Endothelial cell of umbilical vein (primary cell): Measurements from ENCODE around the gene ETF1. TPM values are rescaled to one million over a fixed set of nuclear protein-coding genes. Genes with fewer than 3 reads are reported as not detected.

ENCODE experiments used
- BruUV-seq: library from RNA; stranded (reverse); fragments of 400-500 nt; replicated peaks from 2 replicates; lab custom pipeline; 2021; lab: Mats Ljungman, UMichigan
- CTCF ChIA-PET: fragments of 300-600, 350-600 bp; sonication (Branson Sonifier 250); formaldehyde crosslinking; loops from one replicate; lab custom pipeline; 2021; ENCODE audit warnings: antibody characterized with exemption, inconsistent platforms; lab: Charles Lee
- POLR2A ChIA-PET: fragments of 300-600, 350-600 bp; sonication (Branson Sonifier 250); formaldehyde crosslinking; loops from one replicate; lab custom pipeline; 2021; ENCODE audit warnings: antibody characterized with exemption, inconsistent platforms; lab: Charles Lee
- DNase-seq: peaks from one replicate; pipeline ENCODE4 v3.0.0-alpha.2; 2011; ENCODE audit warnings: low read depth, low spot score
- FAIRE-seq: peaks from 2 replicates; lab custom pipeline; 2011; peaks lifted over from hg19 to GRCh38; lab: Jason Lieb, UNC
- H2AFZ ChIP-seq: 2 replicates; pipeline ENCODE4 v1.6.0; 2012; ENCODE audit warnings: low read depth, low read length, control low read depth, inconsistent platforms
- H3K27ac ChIP-seq: 2 replicates; pipeline ENCODE4 v1.5.1; 2011; ENCODE audit warnings: low read depth, mild to moderate bottlenecking, control low read depth, low read length, moderate library complexity; ENCODE audit not compliant: insufficient read depth
- H3K27me3 ChIP-seq, 2 experiments: 2 replicates each; pipeline versions ENCODE4 v1.6.0 to v1.6.1; 2011; ENCODE audit warnings: low read length in 2 of 2, mixed read lengths in 1 of 2; ENCODE audit not compliant: control insufficient read depth in 2 of 2, insufficient read depth in 2 of 2
- H3K36me3 ChIP-seq, 2 experiments: 2 replicates in 1 of 2; 3 replicates in 1 of 2; pipeline ENCODE4 v1.5.1; 2011; ENCODE audit warnings: low read length in 2 of 2, mild to moderate bottlenecking in 1 of 2, moderate library complexity in 1 of 2; ENCODE audit not compliant: control insufficient read depth in 2 of 2, insufficient read depth in 2 of 2; ENCODE audit errors: extremely low read depth in 1 of 2
- H3K4me1 ChIP-seq: 3 replicates; pipeline ENCODE4 v1.5.1; 2011; ENCODE audit warnings: mild to moderate bottlenecking, low read length; ENCODE audit not compliant: control insufficient read depth, insufficient read depth; ENCODE audit errors: extremely low read depth
- H3K4me2 ChIP-seq: 2 replicates; pipeline ENCODE4 v1.6.1; 2011; ENCODE audit warnings: low read length, control low read depth, mixed read lengths; ENCODE audit not compliant: insufficient read depth
- H3K4me3 ChIP-seq, 3 experiments: fragments of 200-600 bp in 1 of 3; sonication (generic), shearing (Covaris generic) in 1 of 3; replicated peaks in 1 of 3; 2 replicates each; pipeline ENCODE4 v1.5.1; 2011 to 2016; ENCODE audit warnings: control low read depth in 3 of 3, low read length in 3 of 3, mild to moderate bottlenecking in 2 of 3, inconsistent platforms in 1 of 3, low read depth in 1 of 3, moderate library complexity in 1 of 3; ENCODE audit not compliant: insufficient read depth in 1 of 3
- H3K79me2 ChIP-seq: 2 replicates; pipeline ENCODE4 v1.6.0; 2012; ENCODE audit warnings: low read length, inconsistent platforms; ENCODE audit not compliant: control insufficient read depth, insufficient read depth
- H3K9ac ChIP-seq: replicated peaks from 2 replicates; pipeline ENCODE3; 2011; ENCODE audit warnings: low read length, control low read depth; ENCODE audit not compliant: insufficient read depth; ENCODE audit errors: extremely low read depth
- H3K9me1 ChIP-seq: replicated peaks from 3 replicates; pipeline ENCODE4 v1.6.0; 2011; ENCODE audit warnings: mild to moderate bottlenecking, low read length; ENCODE audit not compliant: control insufficient read depth, insufficient read depth; ENCODE audit errors: extremely low read depth
- H3K9me3 ChIP-seq: replicated peaks from 2 replicates; pipeline ENCODE4 v1.5.1; 2012; ENCODE audit warnings: low read length, inconsistent platforms; ENCODE audit not compliant: control insufficient read depth, insufficient read depth
- H4K20me1 ChIP-seq: replicated peaks from 2 replicates; pipeline ENCODE3; 2011; ENCODE audit warnings: mild to moderate bottlenecking, low read length; ENCODE audit not compliant: control insufficient read depth, insufficient read depth; ENCODE audit errors: extremely low read depth
- EZH2 ChIP-seq: IDR thresholded peaks from 2 replicates; pipeline ENCODE4 v1.6.1; 2012; ENCODE audit warnings: borderline replicate concordance, low read depth, mild to moderate bottlenecking, moderate library complexity, low read length, inconsistent platforms; ENCODE audit not compliant: severe bottlenecking
- FOS ChIP-seq: IDR thresholded peaks from 2 replicates; pipeline ENCODE4 v1.6.1; 2011; ENCODE audit warnings: mild to moderate bottlenecking, low read length, moderate library complexity, borderline replicate concordance; ENCODE audit not compliant: insufficient read depth
- GATA2 ChIP-seq: IDR thresholded peaks from 2 replicates; pipeline ENCODE4 v1.7.0; 2011; ENCODE audit warnings: low read depth, mild to moderate bottlenecking, moderate library complexity, mixed read lengths, low read length; ENCODE audit not compliant: insufficient read length, insufficient read depth
- JUN ChIP-seq: IDR thresholded peaks from 2 replicates; pipeline ENCODE4 v1.6.1; 2011; ENCODE audit warnings: borderline replicate concordance, low read depth; ENCODE audit not compliant: insufficient read length, insufficient read depth
- MAX ChIP-seq: IDR thresholded peaks from 2 replicates; pipeline ENCODE4 v1.6.1; 2011; ENCODE audit not compliant: insufficient read depth, insufficient read length
- MYC ChIP-seq: IDR thresholded peaks from one replicate; pipeline ENCODE4 v1.6.1; 2011; ENCODE audit warnings: mild to moderate bottlenecking, low read depth, low read length
- POLR2A ChIP-seq: IDR thresholded peaks from 2 replicates; pipeline ENCODE4 v1.6.1; 2012; ENCODE audit warnings: low read depth, mild to moderate bottlenecking, control low read depth, low read length
- POLR2AphosphoS5 ChIP-seq: IDR thresholded peaks from 2 replicates; pipeline ENCODE4 v1.6.1; 2012; ENCODE audit warnings: low read depth, mild to moderate bottlenecking, control low read depth, low read length, moderate library complexity; ENCODE audit not compliant: insufficient read depth
- dilution Hi-C: fragments of 300-500 bp; cut with MboI; formaldehyde crosslinking; loops from one replicate; pipeline ENCODE4 v1.15.0; 2019; ENCODE audit warnings: low sequenced_read_pairs; ENCODE audit not compliant: extremely low pct_ligation_motif_present
- intact Hi-C: fragments of 100-400 bp; cut with micrococcal nuclease; formaldehyde crosslinking; loops from one replicate; pipeline ENCODE4 v1.10.0; 2022
- polyA plus RNA-seq, 4 experiments: library from polyadenylated mRNA; depleted of rRNA in 3 of 4; stranded (reverse) in 3 of 4; unstranded in 1 of 4; fragments of >200 nt; gene quantifications; 2 replicates each; pipeline versions ENCODE4 v1.2.1 to v1.2.3, GENCODE V29; 2011 to 2012; ENCODE audit warnings: missing spikeins in 1 of 4
- total RNA-seq: library from RNA; stranded (reverse); gene quantifications from 2 replicates; pipeline ENCODE4 v1.2.3, GENCODE V29; 2021
- TF ChIP-seq, protein P1 (sequence below), 2 donors: IDR thresholded peaks; 1 replicate in 1 of 2; 2 replicates in 1 of 2; pipeline ENCODE4 v1.5.1; 2011; ENCODE audit warnings: low read length in 2 of 2, mild to moderate bottlenecking in 2 of 2, moderate library complexity in 2 of 2, control low read depth in 1 of 2, inconsistent platforms in 1 of 2, low read depth in 1 of 2; ENCODE audit not compliant: insufficient read depth in 1 of 2; ENCODE audit errors: extremely low read depth in 1 of 2

ETF1 gene
- total and polyA plus RNA-seq, 2 donors (not counting 3 experiments of a cell fraction or from before 2014, with no cell fraction given): 32.9 to 114 TPM

- Histone ChIP-seq H3K9me1 (no peaks in the 10 kb centered on the region), H3K4me2 (no peak overlapping the region), H3K4me3 (no peak overlapping the region), H3K79me2 (no peaks in the 10 kb centered on the region), H2AFZ (no peak overlapping the region), H3K4me1 (no peaks in the 10 kb centered on the region), H3K9ac (no peak overlapping the region), H3K36me3 (no peaks in the 10 kb centered on the region), H3K9me3 (no peaks in the 10 kb centered on the region), H4K20me1 (no peaks in the 10 kb centered on the region), H3K27me3 (no peaks in the 10 kb centered on the region), H3K27ac (no peak overlapping the region)
- DNase-seq (peak; percentile 21), FAIRE-seq (no peak)
- ChIA-PET POLR2A (no interaction called here), CTCF (interaction anchor here (0.6 to 3.0 kb wide), 3 partner anchors 16 to 49 kb away, joined by 3 to 22 read pairs (median 4); no protein-coding TSS in a partner anchor)
- dilution Hi-C loops: no loop called here
- intact Hi-C loops: no loop called here
- no TSS peak for BruUV-seq
- TF ChIP-seq, protein P1, sequence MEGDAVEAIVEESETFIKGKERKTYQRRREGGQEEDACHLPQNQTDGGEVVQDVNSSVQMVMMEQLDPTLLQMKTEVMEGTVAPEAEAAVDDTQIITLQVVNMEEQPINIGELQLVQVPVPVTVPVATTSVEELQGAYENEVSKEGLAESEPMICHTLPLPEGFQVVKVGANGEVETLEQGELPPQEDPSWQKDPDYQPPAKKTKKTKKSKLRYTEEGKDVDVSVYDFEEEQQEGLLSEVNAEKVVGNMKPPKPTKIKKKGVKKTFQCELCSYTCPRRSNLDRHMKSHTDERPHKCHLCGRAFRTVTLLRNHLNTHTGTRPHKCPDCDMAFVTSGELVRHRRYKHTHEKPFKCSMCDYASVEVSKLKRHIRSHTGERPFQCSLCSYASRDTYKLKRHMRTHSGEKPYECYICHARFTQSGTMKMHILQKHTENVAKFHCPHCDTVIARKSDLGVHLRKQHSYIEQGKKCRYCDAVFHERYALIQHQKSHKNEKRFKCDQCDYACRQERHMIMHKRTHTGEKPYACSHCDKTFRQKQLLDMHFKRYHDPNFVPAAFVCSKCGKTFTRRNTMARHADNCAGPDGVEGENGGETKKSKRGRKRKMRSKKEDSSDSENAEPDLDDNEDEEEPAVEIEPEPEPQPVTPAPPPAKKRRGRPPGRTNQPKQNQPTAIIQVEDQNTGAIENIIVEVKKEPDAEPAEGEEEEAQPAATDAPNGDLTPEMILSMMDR (IDR thresholded peaks at IDR 0.05; ENCODE audit: extremely low read depth in 1 of 2, insufficient read depth in 1 of 2, low read depth in 1 of 2, low read length in 2 of 2): no peak
- TF ChIP-seq EZH2: no peak
- TF ChIP-seq MAX: no peak
- no peak for TF ChIP-seq POLR2A
- no peak for TF ChIP-seq JUN
- TF ChIP-seq FOS: no peak
- TF ChIP-seq POLR2AphosphoS5: no peak
- TF ChIP-seq MYC: no peak
- TF ChIP-seq GATA2: no peak
These were observed 44.7 kb downstream of the ETF1 start for GRCh38 chr5:138498376-138498775.
